Mesendoderm (in vitro differentiated cells): ENCODE measurements around the gene GALNTL6.

Source experiments
- DNase-seq: peaks from one replicate; pipeline ENCODE4 v3.0.0; 2013
- H2AK5ac ChIP-seq: 2 replicates; pipeline ENCODE4 v1.6.1; 2013; ENCODE audit warnings: low read length, inconsistent platforms
- H2BK120ac ChIP-seq: 2 replicates; pipeline ENCODE4 v1.6.1; 2013; ENCODE audit warnings: low read depth, mild to moderate bottlenecking, low read length, moderate library complexity, mixed read lengths
- H2BK15ac ChIP-seq: replicated peaks from 2 replicates; pipeline ENCODE4 v1.6.1; 2013; ENCODE audit warnings: low read depth, mild to moderate bottlenecking, moderate library complexity
- H2BK5ac ChIP-seq: 2 replicates; pipeline ENCODE4 v1.6.1; 2013; ENCODE audit warnings: low read length, inconsistent platforms
- H3K18ac ChIP-seq: 2 replicates; pipeline ENCODE4 v1.6.1; 2013; ENCODE audit warnings: mild to moderate bottlenecking, low read length, mixed read lengths
- H3K23ac ChIP-seq: one replicate; pipeline ENCODE4 v1.6.1; 2013; ENCODE audit warnings: low read length
- H3K27ac ChIP-seq: 2 replicates; pipeline ENCODE4 v1.5.1; 2013; ENCODE audit warnings: low read depth, mild to moderate bottlenecking, inconsistent platforms, low read length, moderate library complexity
- H3K27me3 ChIP-seq: 2 replicates; pipeline ENCODE4 v1.6.1; 2013; ENCODE audit warnings: low read length, control low read depth, mild to moderate bottlenecking, inconsistent platforms; ENCODE audit not compliant: insufficient read depth, poor library complexity
- H3K36me3 ChIP-seq: 2 replicates; pipeline ENCODE4 v1.6.1; 2013; ENCODE audit warnings: low read length, inconsistent platforms; ENCODE audit not compliant: control insufficient read depth, insufficient read depth
- H3K4ac ChIP-seq: one replicate; pipeline ENCODE4 v1.6.1; 2013; ENCODE audit warnings: low read depth, mild to moderate bottlenecking, low read length, moderate library complexity
- H3K4me1 ChIP-seq: 2 replicates; pipeline ENCODE4 v1.6.1; 2013; ENCODE audit warnings: low read depth, low read length, inconsistent platforms; ENCODE audit not compliant: control insufficient read depth
- H3K4me2 ChIP-seq: 2 replicates; pipeline ENCODE4 v1.6.1; 2013; ENCODE audit warnings: low read length
- H3K4me3 ChIP-seq: 2 replicates; pipeline ENCODE4 v1.5.1; 2013; ENCODE audit warnings: mild to moderate bottlenecking, low read length
- H3K56ac ChIP-seq: one replicate; pipeline ENCODE4 v1.6.1; 2013; ENCODE audit warnings: low read length
- H3K79me1 ChIP-seq: 2 replicates; pipeline ENCODE4 v1.6.1; 2013; ENCODE audit warnings: low read length, inconsistent platforms
- H3K79me2 ChIP-seq: 2 replicates; pipeline ENCODE4 v1.6.1; 2013; ENCODE audit warnings: mild to moderate bottlenecking, low read length; ENCODE audit not compliant: control insufficient read depth, insufficient read depth
- H3K9ac ChIP-seq: 2 replicates; pipeline ENCODE4 v1.6.1; 2013; ENCODE audit warnings: low read length, inconsistent platforms
- H4K5ac ChIP-seq: one replicate; pipeline ENCODE4 v1.6.1; 2013; ENCODE audit warnings: low read length
- H4K8ac ChIP-seq: one replicate; pipeline ENCODE4 v1.6.1; 2013; ENCODE audit warnings: low read depth, mild to moderate bottlenecking, control low read depth, low read length, moderate library complexity
- WGBS: extraction: QIAGEN DNeasy Blood & Tissue Kit; methylation state at CpG from one replicate; pipeline ENCODE4 v1.1.7; 2013; ENCODE audit warnings: low lambda C conversion rate, missing lambda C conversion rate; ENCODE audit not compliant: insufficient coverage; ENCODE audit errors: extremely low coverage; 5-methylcytosine and 5-hydroxymethylcytosine counted together

GALNTL6 gene

GRCh38 chr4:171979461-171979860 is 166.3 kb downstream of the GALNTL6 start:
- no CpG with 5 or more reads among the region's 2 CpGs for WGBS
- Histone ChIP-seq H3K18ac (no peak overlapping the region), H3K27me3 (no peaks in the 10 kb centered on the region), H3K4me2 (no peak overlapping the region), H3K56ac (no peak overlapping the region), H2BK120ac (no peak overlapping the region), H4K5ac (no peak overlapping the region), H2BK5ac (no peak overlapping the region), H3K4me3 (no peak overlapping the region), H2AK5ac (no peak overlapping the region), H3K79me1 (no peaks in the 10 kb centered on the region), H3K36me3 (no peaks in the 10 kb centered on the region), H3K23ac (no peak overlapping the region), H2BK15ac (no peak overlapping the region), H3K27ac (no peak overlapping the region), H3K79me2 (no peaks in the 10 kb centered on the region), H3K4me1 (peaks cover 3% of the 10 kb centered on the region), H3K9ac (no peak overlapping the region), H4K8ac (no peak overlapping the region), H3K4ac (no peak overlapping the region)
- DNase-seq: peak; percentile 33

GRCh38 chr4:171981185-171981584 is 168.0 kb downstream of the GALNTL6 start:
- H3K4ac ChIP-seq: no peak overlapping the region
- no peak overlapping the region for H3K23ac ChIP-seq
- no peak overlapping the region for H2BK120ac ChIP-seq
- peak overlapping the region; percentile 50 for H3K56ac ChIP-seq
- no peak overlapping the region for H2AK5ac ChIP-seq
- no peak overlapping the region for H3K4me2 ChIP-seq
- no peak overlapping the region for H3K9ac ChIP-seq
- peaks cover 3% of the 10 kb centered on the region for H3K4me1 ChIP-seq
- H3K79me1 ChIP-seq: no peaks in the 10 kb centered on the region
- H2BK15ac ChIP-seq: no peak overlapping the region
- no peak overlapping the region for H2BK5ac ChIP-seq
- DNase-seq: no peak
- H3K79me2 ChIP-seq: no peaks in the 10 kb centered on the region
- H3K27me3 ChIP-seq: no peaks in the 10 kb centered on the region
- no peaks in the 10 kb centered on the region for H3K36me3 ChIP-seq
- H3K4me3 ChIP-seq: no peak overlapping the region
- H4K8ac ChIP-seq: no peak overlapping the region
- H4K5ac ChIP-seq: no peak overlapping the region
- no peak overlapping the region for H3K27ac ChIP-seq
- peak overlapping the region; percentile 68 for H3K18ac ChIP-seq

- WGBS: no CpG with 5 or more reads among the region's 5 CpGs
- Histone ChIP-seq H3K23ac (no peak overlapping the region), H3K79me2 (no peaks in the 10 kb centered on the region), H3K27ac (peak overlapping the region; percentile 86), H2BK15ac (no peak overlapping the region), H3K56ac (peak overlapping the region; percentile 80), H3K27me3 (no peaks in the 10 kb centered on the region), H3K4me1 (peaks cover 3% of the 10 kb centered on the region), H3K79me1 (no peaks in the 10 kb centered on the region), H3K4me3 (no peak overlapping the region), H2BK5ac (peak overlapping the region; percentile 99), H2AK5ac (peak overlapping the region; percentile 86), H2BK120ac (peak overlapping the region; percentile 75), H3K18ac (peak overlapping the region; percentile 60), H3K4ac (peak overlapping the region; percentile 18), H4K8ac (no peak overlapping the region), H3K36me3 (no peaks in the 10 kb centered on the region), H3K9ac (no peak overlapping the region), H3K4me2 (no peak overlapping the region), H4K5ac (no peak overlapping the region)
- peak; percentile 96 for DNase-seq
These were observed 171.0 kb downstream of the GALNTL6 start for GRCh38 chr4:171983935-171984805.

GRCh38 chr4:171985129-171985528 is 171.9 kb downstream of the GALNTL6 start:
- no peak for DNase-seq
- Histone ChIP-seq H2BK15ac (no peak overlapping the region), H3K27me3 (no peaks in the 10 kb centered on the region)

GRCh38 chr4:171993247-171993646 is 180.0 kb downstream of the GALNTL6 start:
- no peak overlapping the region for H2AK5ac ChIP-seq
- no CpG with 5 or more reads among the region's 1 CpG for WGBS
- no peaks in the 10 kb centered on the region for H3K79me2 ChIP-seq

More at GRCh38 chr4:171985129-171985528, 171.9 kb downstream of the GALNTL6 start:
- Histone ChIP-seq H2AK5ac (no peak overlapping the region), H3K18ac (peak overlapping the region; percentile 1), H4K8ac (no peak overlapping the region), H3K4me3 (no peak overlapping the region), H3K56ac (peak overlapping the region; percentile 58), H3K4ac (peak overlapping the region; percentile 31), H3K79me1 (no peaks in the 10 kb centered on the region), H2BK5ac (no peak overlapping the region), H3K4me2 (no peak overlapping the region), H3K79me2 (no peaks in the 10 kb centered on the region), H2BK120ac (no peak overlapping the region), H4K5ac (peak overlapping the region; percentile 47), H3K27ac (peak overlapping the region; percentile 81), H3K4me1 (peaks cover 3% of the 10 kb centered on the region), H3K23ac (no peak overlapping the region), H3K36me3 (no peaks in the 10 kb centered on the region), H3K9ac (no peak overlapping the region)
- WGBS: no CpG with 5 or more reads among the region's 2 CpGs

GRCh38 chr4:172007889-172008288 is 194.7 kb downstream of the GALNTL6 start:
- Histone ChIP-seq H3K27ac (no peak overlapping the region), H3K18ac (no peak overlapping the region), H3K27me3 (no peaks in the 10 kb centered on the region), H3K4me3 (no peak overlapping the region), H4K8ac (no peak overlapping the region), H3K56ac (no peak overlapping the region), H3K4ac (no peak overlapping the region), H2AK5ac (no peak overlapping the region), H3K9ac (no peak overlapping the region), H2BK120ac (no peak overlapping the region), H3K23ac (no peak overlapping the region), H3K36me3 (no peaks in the 10 kb centered on the region), H3K79me1 (no peaks in the 10 kb centered on the region), H2BK5ac (no peak overlapping the region), H3K79me2 (no peaks in the 10 kb centered on the region), H3K4me2 (no peak overlapping the region), H2BK15ac (no peak overlapping the region), H3K4me1 (no peaks in the 10 kb centered on the region), H4K5ac (no peak overlapping the region)
- no peak for DNase-seq

More at GRCh38 chr4:171993247-171993646, 180.0 kb downstream of the GALNTL6 start:
- H3K4me2 ChIP-seq: no peak overlapping the region
- no peak overlapping the region for H2BK15ac ChIP-seq
- H3K18ac ChIP-seq: no peak overlapping the region
- no peak overlapping the region for H3K27ac ChIP-seq
- H2BK5ac ChIP-seq: no peak overlapping the region
- H3K4me3 ChIP-seq: no peak overlapping the region
- no peaks in the 10 kb centered on the region for H3K36me3 ChIP-seq
- no peaks in the 10 kb centered on the region for H3K27me3 ChIP-seq
- no peak overlapping the region for H4K5ac ChIP-seq
- no peak overlapping the region for H2BK120ac ChIP-seq
- no peak overlapping the region for H3K9ac ChIP-seq
- DNase-seq: no peak
- no peaks in the 10 kb centered on the region for H3K79me1 ChIP-seq
- no peak overlapping the region for H4K8ac ChIP-seq
- H3K4ac ChIP-seq: no peak overlapping the region
- no peaks in the 10 kb centered on the region for H3K4me1 ChIP-seq
- no peak overlapping the region for H3K56ac ChIP-seq
- H3K23ac ChIP-seq: no peak overlapping the region
